SH-SY5Y (cell line): Measurements from ENCODE around the gene HMCN1.

ENCODE experiments used
- GATA2 ChIP-seq: IDR thresholded peaks from 2 replicates; pipeline ENCODE4 v1.6.1; 2011; ENCODE audit warnings: mild to moderate bottlenecking, low read depth, low read length
- GATA3 ChIP-seq: IDR thresholded peaks from 2 replicates; pipeline ENCODE4 v1.6.1; 2011; ENCODE audit warnings: low read depth, mild to moderate bottlenecking, low read length, moderate library complexity

- no peak for TF ChIP-seq GATA2
- TF ChIP-seq GATA3 = no peak
Observed at GRCh38 chr1:185871627-185872150, 137.5 kb downstream of the HMCN1 start.
